ENCODE data around the gene THUMPD1.
"Not testable (repeated sequence)": the region's sequence is repeated elsewhere in the genome, so short reads cannot be mapped to it uniquely, and the experiment has no call there.

Gene THUMPD1

DNA sequence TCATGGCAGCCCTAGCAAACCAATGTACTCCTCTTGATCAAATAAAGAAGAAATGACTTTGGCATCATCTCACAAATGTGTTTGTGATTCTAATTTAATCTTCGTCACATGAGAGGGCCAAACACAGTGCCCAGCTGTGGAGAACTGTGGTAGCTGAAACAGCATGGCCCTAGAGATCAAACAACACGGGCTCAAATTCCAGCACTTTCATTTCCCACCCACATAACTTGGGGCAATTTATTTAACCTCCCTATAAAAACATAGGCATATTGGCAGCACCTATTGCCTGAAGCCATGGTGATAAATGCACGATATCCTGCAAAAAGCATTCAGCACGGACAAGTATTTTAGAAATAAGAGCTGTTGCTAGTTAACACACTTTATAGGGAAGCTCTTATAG lies 46.6 kb downstream of the THUMPD1 start:
- no peak for DNase-seq
- Mint-ChIP-seq H3K27me3 (ENCODE audit: low read depth, poor library complexity) (peaks cover 3% of the 10 kb centered on the region), H3K27ac (no peak overlapping the region), H3K9me3 (no peaks in the 10 kb centered on the region), H3K4me3 (no peak overlapping the region), H3K36me3 (ENCODE audit: low read depth) (no peaks in the 10 kb centered on the region), H3K4me1 (no peaks in the 10 kb centered on the region)
- TF ChIP-seq, protein P1, sequence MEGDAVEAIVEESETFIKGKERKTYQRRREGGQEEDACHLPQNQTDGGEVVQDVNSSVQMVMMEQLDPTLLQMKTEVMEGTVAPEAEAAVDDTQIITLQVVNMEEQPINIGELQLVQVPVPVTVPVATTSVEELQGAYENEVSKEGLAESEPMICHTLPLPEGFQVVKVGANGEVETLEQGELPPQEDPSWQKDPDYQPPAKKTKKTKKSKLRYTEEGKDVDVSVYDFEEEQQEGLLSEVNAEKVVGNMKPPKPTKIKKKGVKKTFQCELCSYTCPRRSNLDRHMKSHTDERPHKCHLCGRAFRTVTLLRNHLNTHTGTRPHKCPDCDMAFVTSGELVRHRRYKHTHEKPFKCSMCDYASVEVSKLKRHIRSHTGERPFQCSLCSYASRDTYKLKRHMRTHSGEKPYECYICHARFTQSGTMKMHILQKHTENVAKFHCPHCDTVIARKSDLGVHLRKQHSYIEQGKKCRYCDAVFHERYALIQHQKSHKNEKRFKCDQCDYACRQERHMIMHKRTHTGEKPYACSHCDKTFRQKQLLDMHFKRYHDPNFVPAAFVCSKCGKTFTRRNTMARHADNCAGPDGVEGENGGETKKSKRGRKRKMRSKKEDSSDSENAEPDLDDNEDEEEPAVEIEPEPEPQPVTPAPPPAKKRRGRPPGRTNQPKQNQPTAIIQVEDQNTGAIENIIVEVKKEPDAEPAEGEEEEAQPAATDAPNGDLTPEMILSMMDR (IDR thresholded peaks at IDR 0.05), result no peak

DNA sequence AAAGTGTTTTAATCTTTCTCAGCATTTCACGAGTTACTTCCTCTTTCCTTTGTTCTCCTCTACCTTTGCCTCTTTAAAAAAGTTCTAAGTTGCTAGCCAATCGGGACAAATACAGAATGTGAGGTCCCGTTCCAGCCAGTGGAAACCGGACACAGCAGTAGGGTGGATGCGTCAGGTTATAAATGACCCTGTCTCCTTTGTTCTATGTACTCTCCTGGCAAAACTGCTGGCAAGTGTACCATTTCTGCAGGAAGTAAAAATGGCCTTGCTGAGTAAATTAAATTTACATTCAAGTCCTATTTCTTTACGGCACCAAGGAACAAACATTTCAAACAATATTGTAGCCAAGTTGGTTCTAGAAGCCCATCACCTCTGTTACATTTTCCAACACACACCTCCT lies 47.5 kb downstream of the THUMPD1 start:
- DNase-seq; H3K4me1 Mint-ChIP-seq; H3K9me3 Mint-ChIP-seq; H3K27ac Mint-ChIP-seq; H3K4me3 Mint-ChIP-seq; H3K36me3 Mint-ChIP-seq (ENCODE audit: low read depth); H3K27me3 Mint-ChIP-seq (ENCODE audit: low read depth, poor library complexity): not testable (repeated sequence)

DNA sequence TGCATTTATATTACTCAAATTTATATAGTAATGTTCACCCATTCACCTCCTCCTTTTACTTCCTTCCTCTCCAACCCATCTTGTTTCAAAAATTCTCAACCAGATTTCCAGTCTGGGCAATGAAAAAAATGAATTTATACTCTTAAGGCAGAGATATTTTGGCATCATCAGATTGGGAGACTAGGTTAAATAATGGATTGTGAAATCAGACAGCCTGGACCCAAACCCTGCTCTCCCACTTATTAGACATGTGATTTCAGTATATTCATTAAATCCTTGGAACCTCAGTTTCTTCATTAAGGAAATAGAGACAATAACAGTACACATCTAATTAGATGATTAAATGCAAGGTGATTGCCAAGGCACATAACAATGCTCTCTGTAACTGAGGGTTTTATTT lies 52.0 kb downstream of the THUMPD1 start:
- no peaks in the 10 kb centered on the region for H3K36me3 Mint-ChIP-seq (ENCODE audit: low read depth)
- H3K4me1 Mint-ChIP-seq, result no peaks in the 10 kb centered on the region
- DNase-seq, result no peak
- no peak overlapping the region for H3K27ac Mint-ChIP-seq
- peaks cover 8% of the 10 kb centered on the region for H3K9me3 Mint-ChIP-seq
- no peak overlapping the region for H3K4me3 Mint-ChIP-seq
- peaks cover 3% of the 10 kb centered on the region for H3K27me3 Mint-ChIP-seq (ENCODE audit: low read depth, poor library complexity)
- TF ChIP-seq, protein P1 (IDR thresholded peaks at IDR 0.05), result no peak

DNA sequence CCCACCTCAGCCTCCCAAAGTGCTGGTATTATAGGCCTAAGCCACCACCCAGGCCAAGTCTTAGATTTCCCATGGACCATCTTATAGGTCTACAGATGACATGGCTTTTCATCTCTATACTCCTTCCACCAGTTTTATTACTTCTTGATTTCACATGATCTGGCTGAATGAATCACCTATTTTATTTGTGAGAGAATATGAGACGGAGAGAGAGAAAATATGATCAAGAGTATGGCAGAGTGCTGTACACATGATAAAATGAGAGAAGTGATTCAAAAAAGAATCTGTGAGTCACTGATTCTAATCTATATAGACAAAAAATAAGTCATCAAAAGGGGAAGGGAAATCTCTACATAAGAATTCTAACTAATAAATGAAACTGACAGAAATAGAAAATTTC lies 57.8 kb downstream of the THUMPD1 start:
- DNase-seq, result no peak
- Mint-ChIP-seq H3K27me3 (ENCODE audit: low read depth, poor library complexity) (peaks cover 4% of the 10 kb centered on the region), H3K9me3 (peaks cover 5% of the 10 kb centered on the region), H3K36me3 (ENCODE audit: low read depth) (no peaks in the 10 kb centered on the region), H3K27ac (no peak overlapping the region), H3K4me3 (no peak overlapping the region), H3K4me1 (peaks cover 6% of the 10 kb centered on the region)
- TF ChIP-seq, protein P1 (IDR thresholded peaks at IDR 0.05), result no peak
